ENCODE results near the gene CSMD2. TPM values are rescaled to one million over a fixed set of nuclear protein-coding genes. Genes with fewer than 3 reads are reported as not detected.

The CSMD2 gene
- total RNA-seq, 1 donor from 2014 or later: 2.1 TPM

- H3K4me1 Mint-ChIP-seq (ENCODE audit: unreplicated experiment): peaks cover 11% of the 10 kb centered on the region
- TF ChIP-seq, protein P1, sequence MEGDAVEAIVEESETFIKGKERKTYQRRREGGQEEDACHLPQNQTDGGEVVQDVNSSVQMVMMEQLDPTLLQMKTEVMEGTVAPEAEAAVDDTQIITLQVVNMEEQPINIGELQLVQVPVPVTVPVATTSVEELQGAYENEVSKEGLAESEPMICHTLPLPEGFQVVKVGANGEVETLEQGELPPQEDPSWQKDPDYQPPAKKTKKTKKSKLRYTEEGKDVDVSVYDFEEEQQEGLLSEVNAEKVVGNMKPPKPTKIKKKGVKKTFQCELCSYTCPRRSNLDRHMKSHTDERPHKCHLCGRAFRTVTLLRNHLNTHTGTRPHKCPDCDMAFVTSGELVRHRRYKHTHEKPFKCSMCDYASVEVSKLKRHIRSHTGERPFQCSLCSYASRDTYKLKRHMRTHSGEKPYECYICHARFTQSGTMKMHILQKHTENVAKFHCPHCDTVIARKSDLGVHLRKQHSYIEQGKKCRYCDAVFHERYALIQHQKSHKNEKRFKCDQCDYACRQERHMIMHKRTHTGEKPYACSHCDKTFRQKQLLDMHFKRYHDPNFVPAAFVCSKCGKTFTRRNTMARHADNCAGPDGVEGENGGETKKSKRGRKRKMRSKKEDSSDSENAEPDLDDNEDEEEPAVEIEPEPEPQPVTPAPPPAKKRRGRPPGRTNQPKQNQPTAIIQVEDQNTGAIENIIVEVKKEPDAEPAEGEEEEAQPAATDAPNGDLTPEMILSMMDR (IDR thresholded peaks at IDR 0.05; ENCODE audit: unreplicated experiment): no peak
- no peak overlapping the region for H3K27ac Mint-ChIP-seq (ENCODE audit: unreplicated experiment)
- H3K4me3 Mint-ChIP-seq (ENCODE audit: unreplicated experiment): no peak overlapping the region
- no peaks in the 10 kb centered on the region for H3K9me3 Mint-ChIP-seq (ENCODE audit: unreplicated experiment)
- no peaks in the 10 kb centered on the region for H3K36me3 Mint-ChIP-seq (ENCODE audit: low read depth, unreplicated experiment)
- no peak for DNase-seq (ENCODE audit: low spot score)
- H3K27me3 Mint-ChIP-seq (ENCODE audit: unreplicated experiment): peaks cover 4% of the 10 kb centered on the region
Measured at GRCh38 chr1:33768821-33769220, 396.2 kb downstream of the CSMD2 start.

DNA sequence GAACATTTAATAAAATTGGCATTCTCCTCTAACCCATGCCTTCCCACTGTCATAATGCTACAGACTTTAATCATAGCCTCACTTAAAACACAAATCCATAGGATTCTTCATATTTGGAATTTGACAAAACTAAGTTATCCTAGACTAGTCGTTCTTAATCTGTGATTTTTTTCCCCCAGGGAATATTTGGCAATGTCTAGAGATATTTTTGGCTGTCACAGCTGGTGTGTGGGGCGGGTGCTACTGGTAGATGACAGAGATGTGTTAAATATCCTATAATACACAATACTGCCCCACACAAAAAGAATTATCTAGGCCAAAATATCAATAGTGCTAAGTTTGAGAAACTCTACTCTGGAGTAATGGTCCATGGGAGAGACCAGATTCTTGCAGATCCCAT lies 396.9 kb downstream of the CSMD2 start:
- H3K9me3 Mint-ChIP-seq (ENCODE audit: unreplicated experiment): no peaks in the 10 kb centered on the region
- H3K27ac Mint-ChIP-seq (ENCODE audit: unreplicated experiment): no peak overlapping the region
- H3K27me3 Mint-ChIP-seq (ENCODE audit: unreplicated experiment): peaks cover 4% of the 10 kb centered on the region
- DNase-seq (ENCODE audit: low spot score): no peak
- TF ChIP-seq, protein P1 (IDR thresholded peaks at IDR 0.05; ENCODE audit: unreplicated experiment): no peak
- H3K4me3 Mint-ChIP-seq (ENCODE audit: unreplicated experiment): no peak overlapping the region
- no peaks in the 10 kb centered on the region for H3K36me3 Mint-ChIP-seq (ENCODE audit: low read depth, unreplicated experiment)
- H3K4me1 Mint-ChIP-seq (ENCODE audit: unreplicated experiment): peaks cover 11% of the 10 kb centered on the region

DNA sequence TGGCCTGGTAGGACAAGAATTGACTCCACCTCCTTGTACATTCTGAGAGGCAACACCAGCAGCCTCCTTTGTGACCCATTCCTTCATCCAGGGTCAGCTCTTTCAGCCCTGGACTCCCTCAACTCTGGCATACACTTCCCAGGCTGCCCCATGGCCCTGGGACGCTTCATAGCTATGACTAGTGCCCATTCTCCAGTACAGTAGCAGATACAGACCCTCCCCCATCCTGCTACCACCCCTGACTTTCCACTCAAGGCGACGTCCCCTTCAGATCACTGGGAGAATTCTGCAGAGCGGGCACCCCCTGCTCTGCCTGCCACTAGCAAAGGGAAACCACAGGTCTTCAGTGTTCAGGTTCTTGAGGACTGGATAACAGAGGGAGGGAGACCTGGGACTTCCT lies 400.9 kb downstream of the CSMD2 start:
- TF ChIP-seq, protein P1 (IDR thresholded peaks at IDR 0.05; ENCODE audit: unreplicated experiment): no peak
- no peaks in the 10 kb centered on the region for H3K9me3 Mint-ChIP-seq (ENCODE audit: unreplicated experiment)
- no peak overlapping the region for H3K27ac Mint-ChIP-seq (ENCODE audit: unreplicated experiment)
- H3K36me3 Mint-ChIP-seq (ENCODE audit: low read depth, unreplicated experiment): no peaks in the 10 kb centered on the region
- H3K4me3 Mint-ChIP-seq (ENCODE audit: unreplicated experiment): no peak overlapping the region
- no peak for DNase-seq (ENCODE audit: low spot score)
- H3K4me1 Mint-ChIP-seq (ENCODE audit: unreplicated experiment): peaks cover 8% of the 10 kb centered on the region
- peaks cover 2% of the 10 kb centered on the region for H3K27me3 Mint-ChIP-seq (ENCODE audit: unreplicated experiment)

- Mint-ChIP-seq H3K4me3 (ENCODE audit: unreplicated experiment) (no peak overlapping the region), H3K27me3 (ENCODE audit: unreplicated experiment) (peaks cover 2% of the 10 kb centered on the region), H3K36me3 (ENCODE audit: low read depth, unreplicated experiment) (no peaks in the 10 kb centered on the region), H3K27ac (ENCODE audit: unreplicated experiment) (no peak overlapping the region), H3K4me1 (ENCODE audit: unreplicated experiment) (peaks cover 2% of the 10 kb centered on the region), H3K9me3 (ENCODE audit: unreplicated experiment) (no peaks in the 10 kb centered on the region)
- TF ChIP-seq, protein P1 (IDR thresholded peaks at IDR 0.05; ENCODE audit: unreplicated experiment): no peak
- no peak for DNase-seq (ENCODE audit: low spot score)
Measured at GRCh38 chr1:33763406-33763805, 401.6 kb downstream of the CSMD2 start.

DNA sequence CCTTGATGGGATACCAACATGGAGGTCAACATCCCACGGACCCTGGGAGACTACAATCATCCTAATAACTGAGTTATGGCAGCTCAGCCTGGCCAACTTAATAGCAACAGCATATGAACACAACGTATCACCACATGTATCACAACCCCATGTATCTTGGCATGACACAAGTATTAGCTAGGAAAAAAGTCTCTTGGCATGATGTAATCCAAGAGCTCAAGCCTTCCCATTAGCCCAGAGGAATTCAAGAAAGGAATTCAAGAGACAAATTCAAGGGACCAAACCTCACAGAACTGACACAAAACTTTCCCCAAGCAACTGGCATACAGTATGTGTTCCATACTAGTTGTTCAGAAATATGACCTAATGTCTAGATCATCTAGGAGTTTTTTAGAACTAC lies 402.1 kb downstream of the CSMD2 start:
- Mint-ChIP-seq H3K4me3 (ENCODE audit: unreplicated experiment) (no peak overlapping the region), H3K36me3 (ENCODE audit: low read depth, unreplicated experiment) (no peaks in the 10 kb centered on the region), H3K27me3 (ENCODE audit: unreplicated experiment) (peaks cover 2% of the 10 kb centered on the region), H3K27ac (ENCODE audit: unreplicated experiment) (no peak overlapping the region), H3K9me3 (ENCODE audit: unreplicated experiment) (no peaks in the 10 kb centered on the region), H3K4me1 (ENCODE audit: unreplicated experiment) (no peaks in the 10 kb centered on the region)
- DNase-seq (ENCODE audit: low spot score): no peak
- TF ChIP-seq, protein P1 (IDR thresholded peaks at IDR 0.05; ENCODE audit: unreplicated experiment): no peak

Measured in endothelial cell (in vitro differentiated cells).